HL-60 (cell line): ENCODE results near the gene SH3BP5.

Experiments
- DNase-seq, 2 experiments: peaks; one replicate each; pipeline ENCODE4 v3.0.0-alpha.2; 2010 to 2020; ENCODE audit warnings: low read depth in 1 of 2, low spot score in 1 of 2
- H3K27ac ChIP-seq: fragments of 250-450 bp; sonication (Bioruptor Pico); replicated peaks from 2 replicates; pipeline ENCODE4 v1.5.1; 2020; ENCODE audit warnings: mild to moderate bottlenecking, moderate library complexity
- H3K27me3 ChIP-seq: fragments of 250-450 bp; sonication (Bioruptor Pico); 2 replicates; pipeline ENCODE4 v1.5.1; 2021; ENCODE audit warnings: mild to moderate bottlenecking, moderate library complexity; ENCODE audit not compliant: insufficient read depth, poor library complexity, severe bottlenecking
- H3K4me3 ChIP-seq: replicated peaks from 2 replicates; pipeline ENCODE4 v1.5.1; 2011; ENCODE audit warnings: mild to moderate bottlenecking, control low read depth, low read length; ENCODE audit not compliant: insufficient read depth
- GABPA ChIP-seq: IDR thresholded peaks from 2 replicates; pipeline ENCODE4 v1.6.1; 2012; ENCODE audit warnings: low read depth
- POLR2AphosphoS5 ChIP-seq: IDR thresholded peaks from 2 replicates; pipeline ENCODE4 v1.6.1; 2012; ENCODE audit warnings: low read depth
- SPI1 ChIP-seq: IDR thresholded peaks from 2 replicates; pipeline ENCODE4 v1.6.1; 2012; ENCODE audit warnings: low read depth, mild to moderate bottlenecking, borderline replicate concordance
- TF ChIP-seq, protein P1 (sequence below): IDR thresholded peaks from one replicate; pipeline ENCODE4 v1.5.1; 2011; ENCODE audit warnings: low read length, control low read depth, inconsistent platforms; ENCODE audit not compliant: insufficient read depth
- TF ChIP-seq, protein P2 (sequence below): IDR thresholded peaks from 2 replicates; pipeline ENCODE4 v1.6.1; 2012; ENCODE audit warnings: low read depth; ENCODE audit not compliant: insufficient replicate concordance

SH3BP5 gene

DNA sequence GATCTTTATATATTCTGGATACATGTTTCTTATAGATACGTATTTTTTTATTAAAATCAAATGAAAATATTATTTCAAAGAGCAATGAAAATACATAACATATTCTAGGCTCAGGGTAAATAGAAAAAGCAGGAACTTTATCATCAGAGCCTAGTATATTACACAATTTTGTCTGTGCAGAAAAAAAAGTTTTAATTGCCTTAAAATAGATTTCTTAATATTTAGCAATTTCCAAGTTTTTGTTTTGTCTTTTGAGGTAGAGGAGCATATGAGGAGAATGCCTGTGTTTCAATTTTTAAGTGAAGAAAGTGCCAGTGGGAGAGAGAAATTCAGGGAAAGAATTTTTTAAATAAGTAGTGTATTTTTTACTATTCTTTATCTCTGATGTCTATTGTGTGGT lies 115.9 kb downstream of the SH3BP5 start:
- no peak overlapping the region for H3K27ac ChIP-seq
- no peaks in the 10 kb centered on the region for H3K27me3 ChIP-seq
- TF ChIP-seq, protein P1, sequence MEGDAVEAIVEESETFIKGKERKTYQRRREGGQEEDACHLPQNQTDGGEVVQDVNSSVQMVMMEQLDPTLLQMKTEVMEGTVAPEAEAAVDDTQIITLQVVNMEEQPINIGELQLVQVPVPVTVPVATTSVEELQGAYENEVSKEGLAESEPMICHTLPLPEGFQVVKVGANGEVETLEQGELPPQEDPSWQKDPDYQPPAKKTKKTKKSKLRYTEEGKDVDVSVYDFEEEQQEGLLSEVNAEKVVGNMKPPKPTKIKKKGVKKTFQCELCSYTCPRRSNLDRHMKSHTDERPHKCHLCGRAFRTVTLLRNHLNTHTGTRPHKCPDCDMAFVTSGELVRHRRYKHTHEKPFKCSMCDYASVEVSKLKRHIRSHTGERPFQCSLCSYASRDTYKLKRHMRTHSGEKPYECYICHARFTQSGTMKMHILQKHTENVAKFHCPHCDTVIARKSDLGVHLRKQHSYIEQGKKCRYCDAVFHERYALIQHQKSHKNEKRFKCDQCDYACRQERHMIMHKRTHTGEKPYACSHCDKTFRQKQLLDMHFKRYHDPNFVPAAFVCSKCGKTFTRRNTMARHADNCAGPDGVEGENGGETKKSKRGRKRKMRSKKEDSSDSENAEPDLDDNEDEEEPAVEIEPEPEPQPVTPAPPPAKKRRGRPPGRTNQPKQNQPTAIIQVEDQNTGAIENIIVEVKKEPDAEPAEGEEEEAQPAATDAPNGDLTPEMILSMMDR = no peak
- TF ChIP-seq, protein P2, sequence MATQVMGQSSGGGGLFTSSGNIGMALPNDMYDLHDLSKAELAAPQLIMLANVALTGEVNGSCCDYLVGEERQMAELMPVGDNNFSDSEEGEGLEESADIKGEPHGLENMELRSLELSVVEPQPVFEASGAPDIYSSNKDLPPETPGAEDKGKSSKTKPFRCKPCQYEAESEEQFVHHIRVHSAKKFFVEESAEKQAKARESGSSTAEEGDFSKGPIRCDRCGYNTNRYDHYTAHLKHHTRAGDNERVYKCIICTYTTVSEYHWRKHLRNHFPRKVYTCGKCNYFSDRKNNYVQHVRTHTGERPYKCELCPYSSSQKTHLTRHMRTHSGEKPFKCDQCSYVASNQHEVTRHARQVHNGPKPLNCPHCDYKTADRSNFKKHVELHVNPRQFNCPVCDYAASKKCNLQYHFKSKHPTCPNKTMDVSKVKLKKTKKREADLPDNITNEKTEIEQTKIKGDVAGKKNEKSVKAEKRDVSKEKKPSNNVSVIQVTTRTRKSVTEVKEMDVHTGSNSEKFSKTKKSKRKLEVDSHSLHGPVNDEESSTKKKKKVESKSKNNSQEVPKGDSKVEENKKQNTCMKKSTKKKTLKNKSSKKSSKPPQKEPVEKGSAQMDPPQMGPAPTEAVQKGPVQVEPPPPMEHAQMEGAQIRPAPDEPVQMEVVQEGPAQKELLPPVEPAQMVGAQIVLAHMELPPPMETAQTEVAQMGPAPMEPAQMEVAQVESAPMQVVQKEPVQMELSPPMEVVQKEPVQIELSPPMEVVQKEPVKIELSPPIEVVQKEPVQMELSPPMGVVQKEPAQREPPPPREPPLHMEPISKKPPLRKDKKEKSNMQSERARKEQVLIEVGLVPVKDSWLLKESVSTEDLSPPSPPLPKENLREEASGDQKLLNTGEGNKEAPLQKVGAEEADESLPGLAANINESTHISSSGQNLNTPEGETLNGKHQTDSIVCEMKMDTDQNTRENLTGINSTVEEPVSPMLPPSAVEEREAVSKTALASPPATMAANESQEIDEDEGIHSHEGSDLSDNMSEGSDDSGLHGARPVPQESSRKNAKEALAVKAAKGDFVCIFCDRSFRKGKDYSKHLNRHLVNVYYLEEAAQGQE = no peak
- no peak for DNase-seq
- H3K4me3 ChIP-seq = no peak overlapping the region

DNA sequence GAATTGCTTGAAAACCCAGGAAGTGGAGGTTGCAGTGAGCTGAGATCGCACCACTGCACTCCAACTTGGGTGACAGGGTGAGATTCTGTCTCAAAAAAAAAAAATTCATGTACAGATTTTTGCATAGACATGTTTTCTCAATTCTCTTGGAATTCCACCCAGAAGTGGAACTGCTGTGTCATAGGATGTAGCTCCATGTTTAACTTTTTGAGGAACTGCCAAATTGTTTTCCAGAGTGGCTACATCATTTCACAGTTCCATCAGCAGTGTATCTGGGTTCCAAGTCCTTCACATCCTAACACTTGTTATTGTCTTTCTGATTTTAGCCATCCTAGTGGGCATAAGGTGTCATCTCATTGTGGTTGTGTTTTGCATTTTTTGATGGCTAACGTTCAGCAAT lies 116.4 kb downstream of the SH3BP5 start:
- TF ChIP-seq SPI1 (no peak), GABPA (no peak), POLR2AphosphoS5 (no peak)
- TF ChIP-seq, protein P2 = no peak
- TF ChIP-seq, protein P1 = no peak
- Histone ChIP-seq H3K4me3 (no peak overlapping the region), H3K27ac (no peak overlapping the region), H3K27me3 (no peaks in the 10 kb centered on the region)
- no peak for DNase-seq

DNA sequence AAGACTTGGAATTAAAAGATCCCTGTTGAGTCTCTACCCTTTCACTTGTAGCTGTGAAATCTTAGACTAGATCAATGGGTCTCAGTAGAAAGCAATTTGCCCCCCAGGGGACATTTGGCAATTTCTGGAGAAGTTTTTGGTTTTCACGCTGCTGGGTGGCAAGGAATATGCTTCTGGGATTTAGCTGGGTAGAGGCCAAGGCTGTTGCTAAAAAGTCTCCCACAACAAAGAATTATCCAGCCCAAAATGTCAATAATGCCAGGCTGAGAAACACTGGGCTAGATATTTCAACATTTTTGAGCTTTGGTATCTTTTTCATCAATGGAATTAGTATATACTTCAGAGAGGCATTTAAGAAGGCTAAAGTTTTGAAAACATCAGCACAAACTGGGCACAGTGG lies 117.6 kb downstream of the SH3BP5 start:
- no peaks in the 10 kb centered on the region for H3K27me3 ChIP-seq
- no peak for DNase-seq
- no peak overlapping the region for H3K27ac ChIP-seq
- TF ChIP-seq, protein P2 = no peak
- TF ChIP-seq, protein P1 = no peak
- TF ChIP-seq SPI1 = no peak
- no peak for TF ChIP-seq GABPA
- no peak for TF ChIP-seq POLR2AphosphoS5
- H3K4me3 ChIP-seq = no peak overlapping the region
